Endothelial cell of umbilical vein (primary cell): ENCODE data around the gene FHIT.

Experiments
- CTCF ChIP-seq, 2 donors: IDR thresholded peaks; 1 replicate in 1 of 2; 2 replicates in 1 of 2; pipeline ENCODE4 v1.5.1; 2011; ENCODE audit warnings: low read length in 2 of 2, mild to moderate bottlenecking in 2 of 2, moderate library complexity in 2 of 2, control low read depth in 1 of 2, inconsistent platforms in 1 of 2, low read depth in 1 of 2; ENCODE audit not compliant: insufficient read depth in 1 of 2; ENCODE audit errors: extremely low read depth in 1 of 2
- EZH2 ChIP-seq: IDR thresholded peaks from 2 replicates; pipeline ENCODE4 v1.6.1; 2012; ENCODE audit warnings: borderline replicate concordance, low read depth, mild to moderate bottlenecking, moderate library complexity, low read length, inconsistent platforms; ENCODE audit not compliant: severe bottlenecking
- JUN ChIP-seq: IDR thresholded peaks from 2 replicates; pipeline ENCODE4 v1.6.1; 2011; ENCODE audit warnings: borderline replicate concordance, low read depth; ENCODE audit not compliant: insufficient read length, insufficient read depth
- MAX ChIP-seq: IDR thresholded peaks from 2 replicates; pipeline ENCODE4 v1.6.1; 2011; ENCODE audit not compliant: insufficient read depth, insufficient read length
- MYC ChIP-seq: IDR thresholded peaks from one replicate; pipeline ENCODE4 v1.6.1; 2011; ENCODE audit warnings: mild to moderate bottlenecking, low read depth, low read length
- POLR2A ChIP-seq: IDR thresholded peaks from 2 replicates; pipeline ENCODE4 v1.6.1; 2012; ENCODE audit warnings: low read depth, mild to moderate bottlenecking, control low read depth, low read length
- POLR2AphosphoS5 ChIP-seq: IDR thresholded peaks from 2 replicates; pipeline ENCODE4 v1.6.1; 2012; ENCODE audit warnings: low read depth, mild to moderate bottlenecking, control low read depth, low read length, moderate library complexity; ENCODE audit not compliant: insufficient read depth

- no peak for TF ChIP-seq CTCF (IDR thresholded peaks at IDR 0.05; ENCODE audit: extremely low read depth in 1 of 2, insufficient read depth in 1 of 2, low read depth in 1 of 2, low read length in 2 of 2)
- TF ChIP-seq POLR2A, result no peak
- no peak for TF ChIP-seq POLR2AphosphoS5
- no peak for TF ChIP-seq MYC
- TF ChIP-seq MAX, result no peak
- no peak for TF ChIP-seq EZH2
- no peak for TF ChIP-seq JUN
These were observed 1473.6 kb downstream of the FHIT start for GRCh38 chr3:59777667-59778077.
